Measurements from ENCODE around the gene ITPRIPL2. TPM values are rescaled to one million over a fixed set of nuclear protein-coding genes. Genes with fewer than 3 reads are reported as not detected.

The ITPRIPL2 gene
- total and polyA plus RNA-seq, 2 of the 13 experiments (the other 11 are each of a cell fraction or from before 2014, with no cell fraction given): 5.9 to 12.6 TPM

GRCh38 chr16:19110537-19111360 is 3.0 kb upstream of the ITPRIPL2 start (continued):
- TF ChIP-seq, protein P1, sequence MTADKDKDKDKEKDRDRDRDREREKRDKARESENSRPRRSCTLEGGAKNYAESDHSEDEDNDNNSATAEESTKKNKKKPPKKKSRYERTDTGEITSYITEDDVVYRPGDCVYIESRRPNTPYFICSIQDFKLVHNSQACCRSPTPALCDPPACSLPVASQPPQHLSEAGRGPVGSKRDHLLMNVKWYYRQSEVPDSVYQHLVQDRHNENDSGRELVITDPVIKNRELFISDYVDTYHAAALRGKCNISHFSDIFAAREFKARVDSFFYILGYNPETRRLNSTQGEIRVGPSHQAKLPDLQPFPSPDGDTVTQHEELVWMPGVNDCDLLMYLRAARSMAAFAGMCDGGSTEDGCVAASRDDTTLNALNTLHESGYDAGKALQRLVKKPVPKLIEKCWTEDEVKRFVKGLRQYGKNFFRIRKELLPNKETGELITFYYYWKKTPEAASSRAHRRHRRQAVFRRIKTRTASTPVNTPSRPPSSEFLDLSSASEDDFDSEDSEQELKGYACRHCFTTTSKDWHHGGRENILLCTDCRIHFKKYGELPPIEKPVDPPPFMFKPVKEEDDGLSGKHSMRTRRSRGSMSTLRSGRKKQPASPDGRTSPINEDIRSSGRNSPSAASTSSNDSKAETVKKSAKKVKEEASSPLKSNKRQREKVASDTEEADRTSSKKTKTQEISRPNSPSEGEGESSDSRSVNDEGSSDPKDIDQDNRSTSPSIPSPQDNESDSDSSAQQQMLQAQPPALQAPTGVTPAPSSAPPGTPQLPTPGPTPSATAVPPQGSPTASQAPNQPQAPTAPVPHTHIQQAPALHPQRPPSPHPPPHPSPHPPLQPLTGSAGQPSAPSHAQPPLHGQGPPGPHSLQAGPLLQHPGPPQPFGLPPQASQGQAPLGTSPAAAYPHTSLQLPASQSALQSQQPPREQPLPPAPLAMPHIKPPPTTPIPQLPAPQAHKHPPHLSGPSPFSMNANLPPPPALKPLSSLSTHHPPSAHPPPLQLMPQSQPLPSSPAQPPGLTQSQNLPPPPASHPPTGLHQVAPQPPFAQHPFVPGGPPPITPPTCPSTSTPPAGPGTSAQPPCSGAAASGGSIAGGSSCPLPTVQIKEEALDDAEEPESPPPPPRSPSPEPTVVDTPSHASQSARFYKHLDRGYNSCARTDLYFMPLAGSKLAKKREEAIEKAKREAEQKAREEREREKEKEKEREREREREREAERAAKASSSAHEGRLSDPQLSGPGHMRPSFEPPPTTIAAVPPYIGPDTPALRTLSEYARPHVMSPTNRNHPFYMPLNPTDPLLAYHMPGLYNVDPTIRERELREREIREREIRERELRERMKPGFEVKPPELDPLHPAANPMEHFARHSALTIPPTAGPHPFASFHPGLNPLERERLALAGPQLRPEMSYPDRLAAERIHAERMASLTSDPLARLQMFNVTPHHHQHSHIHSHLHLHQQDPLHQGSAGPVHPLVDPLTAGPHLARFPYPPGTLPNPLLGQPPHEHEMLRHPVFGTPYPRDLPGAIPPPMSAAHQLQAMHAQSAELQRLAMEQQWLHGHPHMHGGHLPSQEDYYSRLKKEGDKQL (CRISPR knock-in tag; IDR thresholded peaks at IDR 0.05; ENCODE audit: low read depth): no peak
- TF ChIP-seq ZNF337 (CRISPR knock-in tag; IDR thresholded peaks at IDR 0.05; ENCODE audit: borderline replicate concordance, low read depth) (no peak), KLF16 (CRISPR knock-in tag; IDR thresholded peaks at IDR 0.05) (0 out of 4 replicates have a peak, but pooled peaks of 1 of the 2 experiments have one; percentile 6), TCF7 (IDR thresholded peaks at IDR 0.05; ENCODE audit: low read depth) (no peak), HDAC2 (CRISPR knock-in tag; IDR thresholded peaks at IDR 0.05) (0 out of 2 replicates have a peak, but pooled peaks have one; percentile 38), ZNF879 (CRISPR knock-in tag; IDR thresholded peaks at IDR 0.05) (no peak), ZNF136 (CRISPR knock-in tag; IDR thresholded peaks at IDR 0.05; ENCODE audit: low read depth) (no peak), ZMYM3 (CRISPR knock-in tag; IDR thresholded peaks at IDR 0.05) (peak; percentile 86), HMG20A (CRISPR knock-in tag; IDR thresholded peaks at IDR 0.05; ENCODE audit: borderline replicate concordance) (no peak), NFATC3 (CRISPR knock-in tag; IDR thresholded peaks at IDR 0.05) (no peak), MEIS1 (CRISPR knock-in tag; IDR thresholded peaks at IDR 0.05; ENCODE audit: borderline replicate concordance) (peak; percentile 80; the same call in 1 of the 2 replicates), TRIM24 (CRISPR knock-in tag; IDR thresholded peaks at IDR 0.05) (no peak), SALL1 (CRISPR knock-in tag; IDR thresholded peaks at IDR 0.05) (no peak), SRSF4 (IDR thresholded peaks at IDR 0.05; ENCODE audit: low read depth, low read length, poor library complexity, severe bottlenecking) (no peak), NFRKB (IDR thresholded peaks at IDR 0.05) (no peak)
- TF ChIP-seq, protein P2, sequence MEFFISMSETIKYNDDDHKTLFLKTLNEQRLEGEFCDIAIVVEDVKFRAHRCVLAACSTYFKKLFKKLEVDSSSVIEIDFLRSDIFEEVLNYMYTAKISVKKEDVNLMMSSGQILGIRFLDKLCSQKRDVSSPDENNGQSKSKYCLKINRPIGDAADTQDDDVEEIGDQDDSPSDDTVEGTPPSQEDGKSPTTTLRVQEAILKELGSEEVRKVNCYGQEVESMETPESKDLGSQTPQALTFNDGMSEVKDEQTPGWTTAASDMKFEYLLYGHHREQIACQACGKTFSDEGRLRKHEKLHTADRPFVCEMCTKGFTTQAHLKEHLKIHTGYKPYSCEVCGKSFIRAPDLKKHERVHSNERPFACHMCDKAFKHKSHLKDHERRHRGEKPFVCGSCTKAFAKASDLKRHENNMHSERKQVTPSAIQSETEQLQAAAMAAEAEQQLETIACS (CRISPR knock-in tag; IDR thresholded peaks at IDR 0.05): no peak
- TF ChIP-seq, protein P3, sequence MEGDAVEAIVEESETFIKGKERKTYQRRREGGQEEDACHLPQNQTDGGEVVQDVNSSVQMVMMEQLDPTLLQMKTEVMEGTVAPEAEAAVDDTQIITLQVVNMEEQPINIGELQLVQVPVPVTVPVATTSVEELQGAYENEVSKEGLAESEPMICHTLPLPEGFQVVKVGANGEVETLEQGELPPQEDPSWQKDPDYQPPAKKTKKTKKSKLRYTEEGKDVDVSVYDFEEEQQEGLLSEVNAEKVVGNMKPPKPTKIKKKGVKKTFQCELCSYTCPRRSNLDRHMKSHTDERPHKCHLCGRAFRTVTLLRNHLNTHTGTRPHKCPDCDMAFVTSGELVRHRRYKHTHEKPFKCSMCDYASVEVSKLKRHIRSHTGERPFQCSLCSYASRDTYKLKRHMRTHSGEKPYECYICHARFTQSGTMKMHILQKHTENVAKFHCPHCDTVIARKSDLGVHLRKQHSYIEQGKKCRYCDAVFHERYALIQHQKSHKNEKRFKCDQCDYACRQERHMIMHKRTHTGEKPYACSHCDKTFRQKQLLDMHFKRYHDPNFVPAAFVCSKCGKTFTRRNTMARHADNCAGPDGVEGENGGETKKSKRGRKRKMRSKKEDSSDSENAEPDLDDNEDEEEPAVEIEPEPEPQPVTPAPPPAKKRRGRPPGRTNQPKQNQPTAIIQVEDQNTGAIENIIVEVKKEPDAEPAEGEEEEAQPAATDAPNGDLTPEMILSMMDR (CRISPR knock-in tag; IDR thresholded peaks at IDR 0.05): no peak
- TF ChIP-seq, protein P4, sequence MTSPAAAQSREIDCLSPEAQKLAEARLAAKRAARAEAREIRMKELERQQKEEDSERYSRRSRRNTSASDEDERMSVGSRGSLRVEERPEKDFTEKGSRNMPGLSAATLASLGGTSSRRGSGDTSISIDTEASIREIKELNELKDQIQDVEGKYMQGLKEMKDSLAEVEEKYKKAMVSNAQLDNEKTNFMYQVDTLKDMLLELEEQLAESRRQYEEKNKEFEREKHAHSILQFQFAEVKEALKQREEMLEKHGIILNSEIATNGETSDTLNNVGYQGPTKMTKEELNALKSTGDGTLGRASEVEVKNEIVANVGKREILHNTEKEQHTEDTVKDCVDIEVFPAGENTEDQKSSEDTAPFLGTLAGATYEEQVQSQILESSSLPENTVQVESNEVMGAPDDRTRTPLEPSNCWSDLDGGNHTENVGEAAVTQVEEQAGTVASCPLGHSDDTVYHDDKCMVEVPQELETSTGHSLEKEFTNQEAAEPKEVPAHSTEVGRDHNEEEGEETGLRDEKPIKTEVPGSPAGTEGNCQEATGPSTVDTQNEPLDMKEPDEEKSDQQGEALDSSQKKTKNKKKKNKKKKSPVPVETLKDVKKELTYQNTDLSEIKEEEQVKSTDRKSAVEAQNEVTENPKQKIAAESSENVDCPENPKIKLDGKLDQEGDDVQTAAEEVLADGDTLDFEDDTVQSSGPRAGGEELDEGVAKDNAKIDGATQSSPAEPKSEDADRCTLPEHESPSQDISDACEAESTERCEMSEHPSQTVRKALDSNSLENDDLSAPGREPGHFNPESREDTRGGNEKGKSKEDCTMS (CRISPR knock-in tag; conservative IDR thresholded peaks at IDR 0.05): no peak

All from HepG2 (cell line).